NT2/D1 (cell line): ENCODE results near the gene DLST.

Source experiments
- SUZ12 ChIP-seq: IDR thresholded peaks from 2 replicates; pipeline ENCODE4 v1.6.1; 2011; ENCODE audit not compliant: insufficient read length, insufficient read depth; ENCODE audit errors: extremely low read depth
- YY1 ChIP-seq: IDR thresholded peaks from 2 replicates; pipeline ENCODE4 v1.6.1; 2011; ENCODE audit not compliant: insufficient read length, insufficient read depth
- ZNF274 ChIP-seq: IDR thresholded peaks from 2 replicates; pipeline ENCODE4 v1.6.1; 2011; ENCODE audit warnings: mild to moderate bottlenecking, low read depth, low read length

- TF ChIP-seq YY1 (no peak), ZNF274 (no peak), SUZ12 (no peak)
Observed at GRCh38 chr14:74855021-74855420, 26.7 kb upstream of the DLST start.
